GM18511 (cell line): ENCODE data around the gene SLC23A3.

Experiments
- ATAC-seq: cut with Tn5 transposase; IDR thresholded peaks from one replicate; pipeline ENCODE4 v1.9.1; 2021; ENCODE audit warnings: mild to moderate bottlenecking, moderate library complexity; ENCODE audit not compliant: unreplicated experiment

The SLC23A3 gene

GRCh38 chr2:219169930-219170654 is at the start of gene SLC23A3:
Gene SLC23A3, minus strand, starts transcription at chr2:219170029. Its CDS starts 45 bp downstream, at chr2:219169984.
- no peak for ATAC-seq

- ATAC-seq: peak; percentile 78
Observed at GRCh38 chr2:219218732-219219701, 49.2 kb upstream of the SLC23A3 start, which contains the start of gene ABCB6. Gene ABCB6, minus strand, starts transcription at chr2:219218958. Its CDS starts 285 bp downstream, at chr2:219218673.

GRCh38 chr2:219218217-219218731 is 48.4 kb upstream of the SLC23A3 start:
- ATAC-seq: peak; percentile 40

- ATAC-seq: no peak
Observed at GRCh38 chr2:219216535-219216915, 46.7 kb upstream of the SLC23A3 start.

GRCh38 chr2:219215871-219216534 is 46.2 kb upstream of the SLC23A3 start:
- ATAC-seq: no peak

GRCh38 chr2:219214786-219215185 is 45.0 kb upstream of the SLC23A3 start:
- ATAC-seq: no peak

GRCh38 chr2:219214141-219214540 is 44.3 kb upstream of the SLC23A3 start:
- ATAC-seq: no peak

GRCh38 chr2:219213486-219214071 is 43.8 kb upstream of the SLC23A3 start:
- ATAC-seq: no peak

- ATAC-seq: no peak
Observed at GRCh38 chr2:219213026-219213415, 43.2 kb upstream of the SLC23A3 start.

GRCh38 chr2:219210886-219211362 is 41.1 kb upstream of the SLC23A3 start:
- no peak for ATAC-seq

- ATAC-seq: no peak
Observed at GRCh38 chr2:219210196-219210885, 40.5 kb upstream of the SLC23A3 start.

GRCh38 chr2:219209236-219210195 is 39.7 kb upstream of the SLC23A3 start:
- ATAC-seq: no peak

- ATAC-seq: no peak
Observed at GRCh38 chr2:219207884-219208740, 38.3 kb upstream of the SLC23A3 start.

- no peak for ATAC-seq
Observed at GRCh38 chr2:219207134-219207883, 37.5 kb upstream of the SLC23A3 start.

- peak; percentile 99 for ATAC-seq
Observed at GRCh38 chr2:219206328-219207133, 36.7 kb upstream of the SLC23A3 start, which contains the start of gene ZFAND2B. Gene ZFAND2B, plus strand, starts transcription at chr2:219206782. Its CDS starts 206 bp downstream, at chr2:219206988.

GRCh38 chr2:219205981-219206327 is 36.1 kb upstream of the SLC23A3 start:
- no peak for ATAC-seq
